ENCODE results near the gene PDAP1. TPM values are rescaled to one million over a fixed set of nuclear protein-coding genes. Genes with fewer than 3 reads are reported as not detected.
A peak's percentile ranks its signal among the peaks of the same experiment; 100 is the strongest.

PDAP1 gene
- total and polyA plus RNA-seq, 9 of the 15 experiments (the other 6 are each of a cell fraction or from before 2014, with no cell fraction given) = 10.2 to 315 (median 129) TPM

DNA sequence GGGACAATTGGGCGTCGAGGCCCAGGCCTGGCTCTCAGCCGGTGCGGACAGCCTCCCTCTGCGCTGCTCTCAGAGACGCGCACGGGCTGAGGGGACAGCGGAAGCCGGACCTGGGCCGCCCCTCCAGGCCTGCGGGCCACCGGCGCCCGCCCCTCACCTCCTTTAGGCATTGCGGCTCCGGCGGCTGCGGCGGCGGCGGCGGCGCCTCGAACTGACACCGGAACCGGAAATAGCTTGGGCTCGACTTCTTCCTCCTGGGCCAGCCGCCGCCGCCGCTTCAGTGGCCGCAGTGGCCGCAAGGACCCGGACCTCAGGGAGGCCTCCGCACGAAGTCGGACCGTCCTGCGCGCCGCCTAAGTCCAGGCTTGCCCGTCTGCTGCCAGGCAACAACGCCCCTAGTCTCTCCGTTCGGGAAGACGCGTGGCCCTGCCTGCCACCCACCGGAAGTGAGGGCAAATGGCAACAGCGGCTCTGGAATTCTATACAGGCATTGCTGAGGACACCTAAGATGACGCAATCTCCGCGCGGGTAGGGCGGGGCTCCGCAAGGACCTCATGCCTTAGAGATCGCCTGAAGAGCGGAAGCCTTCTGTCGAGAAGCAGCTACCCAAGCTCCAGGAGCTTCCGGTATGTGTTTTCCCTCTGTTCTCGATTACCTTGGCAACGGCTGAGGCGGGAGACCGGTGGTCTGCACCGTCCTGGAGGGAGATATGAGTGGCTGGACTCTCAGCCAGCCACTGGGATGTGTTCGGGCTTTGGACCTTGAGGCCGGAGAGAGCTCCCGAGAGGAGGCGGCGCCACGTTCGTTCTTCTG, at the start of gene PDAP1, which contains the start of gene BUD31 (continued):
- TF ChIP-seq, protein P1, sequence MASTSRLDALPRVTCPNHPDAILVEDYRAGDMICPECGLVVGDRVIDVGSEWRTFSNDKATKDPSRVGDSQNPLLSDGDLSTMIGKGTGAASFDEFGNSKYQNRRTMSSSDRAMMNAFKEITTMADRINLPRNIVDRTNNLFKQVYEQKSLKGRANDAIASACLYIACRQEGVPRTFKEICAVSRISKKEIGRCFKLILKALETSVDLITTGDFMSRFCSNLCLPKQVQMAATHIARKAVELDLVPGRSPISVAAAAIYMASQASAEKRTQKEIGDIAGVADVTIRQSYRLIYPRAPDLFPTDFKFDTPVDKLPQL (IDR thresholded peaks at IDR 0.05; ENCODE audit: extremely low read depth, insufficient read length) = no peak
- no peak for TF ChIP-seq ARID2 (IDR thresholded peaks at IDR 0.05)
- TF ChIP-seq MAZ (CRISPR knock-in tag; conservative IDR thresholded peaks at IDR 0.05 in 1 of 2, IDR thresholded peaks at IDR 0.05 in 1 of 2) = peak; percentile 65 to 93
- no peak for TF ChIP-seq ZNF830 (CRISPR knock-in tag; IDR thresholded peaks at IDR 0.05)
- TF ChIP-seq SMARCA4 (IDR thresholded peaks at IDR 0.05) = no peak; the same call in 1 of the 2 replicates
- TF ChIP-seq NEUROD1 (IDR thresholded peaks at IDR 0.05; ENCODE audit: borderline replicate concordance, low read depth, low read length, partially characterized antibody) = peak; percentile 86
- TF ChIP-seq RFX7 (CRISPR knock-in tag; IDR thresholded peaks at IDR 0.05) = no peak
- no peak for TF ChIP-seq HNRNPH1 (optimal IDR thresholded peaks at IDR 0.05; ENCODE audit: low read depth, low read length)
- peak; percentile 23; the same call in 1 of the 2 replicates for TF ChIP-seq SMC3 (conservative IDR thresholded peaks at IDR 0.05; ENCODE audit: insufficient read depth, low read depth, low read length)
- TF ChIP-seq, protein P2, sequence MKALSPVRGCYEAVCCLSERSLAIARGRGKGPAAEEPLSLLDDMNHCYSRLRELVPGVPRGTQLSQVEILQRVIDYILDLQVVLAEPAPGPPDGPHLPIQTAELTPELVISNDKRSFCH (CRISPR knock-in tag; IDR thresholded peaks at IDR 0.05) = no peak
- TF ChIP-seq, protein P2 (tag; IDR thresholded peaks at IDR 0.05) = peak; percentile 80
- TF ChIP-seq STAT6 (CRISPR knock-in tag; IDR thresholded peaks at IDR 0.05) = peak; percentile 86; the same call in 1 of the 2 replicates
- TF ChIP-seq ILK (tag; IDR thresholded peaks at IDR 0.05; ENCODE audit: borderline replicate concordance, low read depth) = no peak
- TF ChIP-seq MYC (IDR thresholded peaks at IDR 0.05; ENCODE audit: low read depth, low read length) = peak; percentile 99
- TF ChIP-seq MYC (CRISPR knock-in tag; IDR thresholded peaks at IDR 0.05; ENCODE audit: borderline replicate concordance, low read depth) = peak; percentile 99
- TF ChIP-seq ZBTB12 (CRISPR knock-in tag; IDR thresholded peaks at IDR 0.05) = peak; percentile 74
- no peak for TF ChIP-seq LEF1 (IDR thresholded peaks at IDR 0.05)

Measured in K562 (cell line).